Endothelial cell of umbilical vein (primary cell): ENCODE data around the gene PODXL2. TPM values are rescaled to one million over a fixed set of nuclear protein-coding genes. Genes with fewer than 3 reads are reported as not detected.

Experiments
- BruUV-seq: library from RNA; stranded (reverse); fragments of 400-500 nt; replicated peaks from 2 replicates; lab custom pipeline; 2021; lab: Mats Ljungman, UMichigan
- CTCF ChIA-PET: fragments of 300-600, 350-600 bp; sonication (Branson Sonifier 250); formaldehyde crosslinking; loops from one replicate; lab custom pipeline; 2021; ENCODE audit warnings: antibody characterized with exemption, inconsistent platforms; lab: Charles Lee
- POLR2A ChIA-PET: fragments of 300-600, 350-600 bp; sonication (Branson Sonifier 250); formaldehyde crosslinking; loops from one replicate; lab custom pipeline; 2021; ENCODE audit warnings: antibody characterized with exemption, inconsistent platforms; lab: Charles Lee
- DNase-seq: peaks from one replicate; pipeline ENCODE4 v3.0.0-alpha.2; 2011; ENCODE audit warnings: low read depth, low spot score
- FAIRE-seq: peaks from 2 replicates; lab custom pipeline; 2011; peaks lifted over from hg19 to GRCh38; lab: Jason Lieb, UNC
- H2AFZ ChIP-seq: 2 replicates; pipeline ENCODE4 v1.6.0; 2012; ENCODE audit warnings: low read depth, low read length, control low read depth, inconsistent platforms
- H3K27ac ChIP-seq: 2 replicates; pipeline ENCODE4 v1.5.1; 2011; ENCODE audit warnings: low read depth, mild to moderate bottlenecking, control low read depth, low read length, moderate library complexity; ENCODE audit not compliant: insufficient read depth
- H3K27me3 ChIP-seq, 2 experiments: 2 replicates each; pipeline versions ENCODE4 v1.6.0 to v1.6.1; 2011; ENCODE audit warnings: low read length in 2 of 2, mixed read lengths in 1 of 2; ENCODE audit not compliant: control insufficient read depth in 2 of 2, insufficient read depth in 2 of 2
- H3K36me3 ChIP-seq, 2 experiments: 2 replicates in 1 of 2; 3 replicates in 1 of 2; pipeline ENCODE4 v1.5.1; 2011; ENCODE audit warnings: low read length in 2 of 2, mild to moderate bottlenecking in 1 of 2, moderate library complexity in 1 of 2; ENCODE audit not compliant: control insufficient read depth in 2 of 2, insufficient read depth in 2 of 2; ENCODE audit errors: extremely low read depth in 1 of 2
- H3K4me1 ChIP-seq: 3 replicates; pipeline ENCODE4 v1.5.1; 2011; ENCODE audit warnings: mild to moderate bottlenecking, low read length; ENCODE audit not compliant: control insufficient read depth, insufficient read depth; ENCODE audit errors: extremely low read depth
- H3K4me2 ChIP-seq: 2 replicates; pipeline ENCODE4 v1.6.1; 2011; ENCODE audit warnings: low read length, control low read depth, mixed read lengths; ENCODE audit not compliant: insufficient read depth
- H3K4me3 ChIP-seq, 3 experiments: fragments of 200-600 bp in 1 of 3; sonication (generic), shearing (Covaris generic) in 1 of 3; replicated peaks in 1 of 3; 2 replicates each; pipeline ENCODE4 v1.5.1; 2011 to 2016; ENCODE audit warnings: control low read depth in 3 of 3, low read length in 3 of 3, mild to moderate bottlenecking in 2 of 3, inconsistent platforms in 1 of 3, low read depth in 1 of 3, moderate library complexity in 1 of 3; ENCODE audit not compliant: insufficient read depth in 1 of 3
- H3K79me2 ChIP-seq: 2 replicates; pipeline ENCODE4 v1.6.0; 2012; ENCODE audit warnings: low read length, inconsistent platforms; ENCODE audit not compliant: control insufficient read depth, insufficient read depth
- H3K9ac ChIP-seq: replicated peaks from 2 replicates; pipeline ENCODE3; 2011; ENCODE audit warnings: low read length, control low read depth; ENCODE audit not compliant: insufficient read depth; ENCODE audit errors: extremely low read depth
- H3K9me1 ChIP-seq: replicated peaks from 3 replicates; pipeline ENCODE4 v1.6.0; 2011; ENCODE audit warnings: mild to moderate bottlenecking, low read length; ENCODE audit not compliant: control insufficient read depth, insufficient read depth; ENCODE audit errors: extremely low read depth
- H3K9me3 ChIP-seq: replicated peaks from 2 replicates; pipeline ENCODE4 v1.5.1; 2012; ENCODE audit warnings: low read length, inconsistent platforms; ENCODE audit not compliant: control insufficient read depth, insufficient read depth
- H4K20me1 ChIP-seq: replicated peaks from 2 replicates; pipeline ENCODE3; 2011; ENCODE audit warnings: mild to moderate bottlenecking, low read length; ENCODE audit not compliant: control insufficient read depth, insufficient read depth; ENCODE audit errors: extremely low read depth
- EZH2 ChIP-seq: IDR thresholded peaks from 2 replicates; pipeline ENCODE4 v1.6.1; 2012; ENCODE audit warnings: borderline replicate concordance, low read depth, mild to moderate bottlenecking, moderate library complexity, low read length, inconsistent platforms; ENCODE audit not compliant: severe bottlenecking
- FOS ChIP-seq: IDR thresholded peaks from 2 replicates; pipeline ENCODE4 v1.6.1; 2011; ENCODE audit warnings: mild to moderate bottlenecking, low read length, moderate library complexity, borderline replicate concordance; ENCODE audit not compliant: insufficient read depth
- GATA2 ChIP-seq: IDR thresholded peaks from 2 replicates; pipeline ENCODE4 v1.7.0; 2011; ENCODE audit warnings: low read depth, mild to moderate bottlenecking, moderate library complexity, mixed read lengths, low read length; ENCODE audit not compliant: insufficient read length, insufficient read depth
- JUN ChIP-seq: IDR thresholded peaks from 2 replicates; pipeline ENCODE4 v1.6.1; 2011; ENCODE audit warnings: borderline replicate concordance, low read depth; ENCODE audit not compliant: insufficient read length, insufficient read depth
- MYC ChIP-seq: IDR thresholded peaks from one replicate; pipeline ENCODE4 v1.6.1; 2011; ENCODE audit warnings: mild to moderate bottlenecking, low read depth, low read length
- POLR2A ChIP-seq: IDR thresholded peaks from 2 replicates; pipeline ENCODE4 v1.6.1; 2012; ENCODE audit warnings: low read depth, mild to moderate bottlenecking, control low read depth, low read length
- POLR2AphosphoS5 ChIP-seq: IDR thresholded peaks from 2 replicates; pipeline ENCODE4 v1.6.1; 2012; ENCODE audit warnings: low read depth, mild to moderate bottlenecking, control low read depth, low read length, moderate library complexity; ENCODE audit not compliant: insufficient read depth
- dilution Hi-C: fragments of 300-500 bp; cut with MboI; formaldehyde crosslinking; loops from one replicate; pipeline ENCODE4 v1.15.0; 2019; ENCODE audit warnings: low sequenced_read_pairs; ENCODE audit not compliant: extremely low pct_ligation_motif_present
- intact Hi-C: fragments of 100-400 bp; cut with micrococcal nuclease; formaldehyde crosslinking; loops from one replicate; pipeline ENCODE4 v1.10.0; 2022
- polyA plus RNA-seq, 4 experiments: library from polyadenylated mRNA; depleted of rRNA in 3 of 4; stranded (reverse) in 3 of 4; unstranded in 1 of 4; fragments of >200 nt; gene quantifications; 2 replicates each; pipeline versions ENCODE4 v1.2.1 to v1.2.3, GENCODE V29; 2011 to 2012; ENCODE audit warnings: missing spikeins in 1 of 4
- total RNA-seq: library from RNA; stranded (reverse); gene quantifications from 2 replicates; pipeline ENCODE4 v1.2.3, GENCODE V29; 2021
- TF ChIP-seq, protein P1 (sequence below): IDR thresholded peaks from 2 replicates; pipeline ENCODE4 v1.6.1; 2011; ENCODE audit not compliant: insufficient read depth, insufficient read length
- TF ChIP-seq, protein P2 (sequence below), 2 donors: IDR thresholded peaks; 1 replicate in 1 of 2; 2 replicates in 1 of 2; pipeline ENCODE4 v1.5.1; 2011; ENCODE audit warnings: low read length in 2 of 2, mild to moderate bottlenecking in 2 of 2, moderate library complexity in 2 of 2, control low read depth in 1 of 2, inconsistent platforms in 1 of 2, low read depth in 1 of 2; ENCODE audit not compliant: insufficient read depth in 1 of 2; ENCODE audit errors: extremely low read depth in 1 of 2

PODXL2 gene
- total and polyA plus RNA-seq, 2 donors (not counting 3 experiments of a cell fraction or from before 2014, with no cell fraction given) = 5.5 to 6.5 TPM

DNA sequence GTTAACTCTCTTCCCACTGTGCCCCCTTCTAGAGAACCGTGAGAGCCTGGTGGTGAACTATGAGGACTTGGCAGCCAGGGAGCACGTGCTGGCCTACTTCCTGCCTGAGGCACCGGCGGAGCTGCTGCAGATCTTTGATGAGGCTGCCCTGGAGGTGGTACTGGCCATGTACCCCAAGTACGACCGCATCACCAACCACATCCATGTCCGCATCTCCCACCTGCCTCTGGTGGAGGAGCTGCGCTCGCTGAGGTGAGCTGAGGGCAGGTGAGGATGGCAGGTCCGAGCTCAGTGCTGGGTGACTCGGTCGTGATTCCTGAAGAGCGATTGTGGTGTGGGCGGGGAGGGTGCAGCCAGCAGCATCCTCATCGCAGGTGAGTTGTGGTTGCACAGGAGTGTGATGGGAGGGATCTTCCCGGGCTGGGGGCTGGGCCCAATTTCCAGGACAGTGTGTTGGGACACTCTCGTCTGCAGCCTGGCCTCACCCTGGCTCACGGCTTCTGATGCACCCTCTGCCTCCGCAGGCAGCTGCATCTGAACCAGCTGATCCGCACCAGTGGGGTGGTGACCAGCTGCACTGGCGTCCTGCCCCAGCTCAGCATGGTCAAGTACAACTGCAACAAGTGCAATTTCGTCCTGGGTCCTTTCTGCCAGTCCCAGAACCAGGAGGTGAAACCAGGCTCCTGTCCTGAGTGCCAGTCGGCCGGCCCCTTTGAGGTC, 22.7 kb upstream of the PODXL2 start:
- Histone ChIP-seq H3K9me1 (no peaks in the 10 kb centered on the region), H3K4me1 (no peaks in the 10 kb centered on the region), H4K20me1 (no peaks in the 10 kb centered on the region), H3K79me2 (peaks cover 6% of the 10 kb centered on the region), H3K9me3 (no peaks in the 10 kb centered on the region), H3K27me3 (no peaks in the 10 kb centered on the region), H3K9ac (no peak overlapping the region), H2AFZ (no peak overlapping the region), H3K4me2 (no peak overlapping the region), H3K36me3 (peaks cover 4 to 14% of the 10 kb centered on the region in 2 experiments), H3K4me3 (no peak overlapping the region), H3K27ac (no peak overlapping the region)
- BruUV-seq = no TSS peak
- ChIA-PET CTCF (interaction anchor here (0.7 kb wide), 1 partner anchor 31 kb away, joined by 3 read pairs; no protein-coding TSS in a partner anchor), POLR2A (no interaction called here)
- intact Hi-C loops (no loop called here), dilution Hi-C loops (no loop called here)
- DNase-seq (no peak), FAIRE-seq (no peak)
- no peak for TF ChIP-seq POLR2AphosphoS5
- no peak for TF ChIP-seq MYC
- no peak for TF ChIP-seq JUN
- TF ChIP-seq, protein P1, sequence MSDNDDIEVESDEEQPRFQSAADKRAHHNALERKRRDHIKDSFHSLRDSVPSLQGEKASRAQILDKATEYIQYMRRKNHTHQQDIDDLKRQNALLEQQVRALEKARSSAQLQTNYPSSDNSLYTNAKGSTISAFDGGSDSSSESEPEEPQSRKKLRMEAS = no peak
- no peak for TF ChIP-seq POLR2A
- no peak for TF ChIP-seq GATA2
- no peak for TF ChIP-seq EZH2
- no peak for TF ChIP-seq FOS
- TF ChIP-seq, protein P2, sequence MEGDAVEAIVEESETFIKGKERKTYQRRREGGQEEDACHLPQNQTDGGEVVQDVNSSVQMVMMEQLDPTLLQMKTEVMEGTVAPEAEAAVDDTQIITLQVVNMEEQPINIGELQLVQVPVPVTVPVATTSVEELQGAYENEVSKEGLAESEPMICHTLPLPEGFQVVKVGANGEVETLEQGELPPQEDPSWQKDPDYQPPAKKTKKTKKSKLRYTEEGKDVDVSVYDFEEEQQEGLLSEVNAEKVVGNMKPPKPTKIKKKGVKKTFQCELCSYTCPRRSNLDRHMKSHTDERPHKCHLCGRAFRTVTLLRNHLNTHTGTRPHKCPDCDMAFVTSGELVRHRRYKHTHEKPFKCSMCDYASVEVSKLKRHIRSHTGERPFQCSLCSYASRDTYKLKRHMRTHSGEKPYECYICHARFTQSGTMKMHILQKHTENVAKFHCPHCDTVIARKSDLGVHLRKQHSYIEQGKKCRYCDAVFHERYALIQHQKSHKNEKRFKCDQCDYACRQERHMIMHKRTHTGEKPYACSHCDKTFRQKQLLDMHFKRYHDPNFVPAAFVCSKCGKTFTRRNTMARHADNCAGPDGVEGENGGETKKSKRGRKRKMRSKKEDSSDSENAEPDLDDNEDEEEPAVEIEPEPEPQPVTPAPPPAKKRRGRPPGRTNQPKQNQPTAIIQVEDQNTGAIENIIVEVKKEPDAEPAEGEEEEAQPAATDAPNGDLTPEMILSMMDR (IDR thresholded peaks at IDR 0.05; ENCODE audit: extremely low read depth in 1 of 2, insufficient read depth in 1 of 2, low read depth in 1 of 2, low read length in 2 of 2) = no peak
